HG03095 (cell line): ENCODE data around the gene RBM47.
A peak's percentile ranks its signal among the peaks of the same experiment; 100 is the strongest.

Experiments
- ATAC-seq: cut with Tn5 transposase; IDR thresholded peaks from one replicate; pipeline ENCODE4 v1.9.1; 2021; ENCODE audit warnings: moderate library complexity; ENCODE audit not compliant: unreplicated experiment

The RBM47 gene

DNA sequence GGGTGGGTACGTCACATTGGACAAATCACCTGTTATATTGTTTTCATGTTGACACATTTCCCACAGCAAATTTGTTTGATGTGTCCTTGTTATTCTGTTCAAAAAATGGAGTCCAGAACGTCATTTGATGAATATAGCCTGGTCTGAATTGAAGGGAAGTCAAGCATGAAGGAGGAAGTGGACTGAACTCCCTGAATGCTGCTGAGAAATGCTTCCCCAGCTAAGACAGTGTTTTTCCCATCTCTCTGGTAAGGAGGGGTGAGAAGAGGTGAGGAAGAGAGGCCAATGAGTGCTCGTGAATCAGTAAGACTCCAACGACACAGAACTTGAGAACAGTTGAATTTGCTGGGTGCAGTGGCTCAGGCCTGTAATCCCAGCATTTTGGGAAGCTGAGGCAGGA lies 127.4 kb downstream of the RBM47 start:
- no peak for ATAC-seq

DNA sequence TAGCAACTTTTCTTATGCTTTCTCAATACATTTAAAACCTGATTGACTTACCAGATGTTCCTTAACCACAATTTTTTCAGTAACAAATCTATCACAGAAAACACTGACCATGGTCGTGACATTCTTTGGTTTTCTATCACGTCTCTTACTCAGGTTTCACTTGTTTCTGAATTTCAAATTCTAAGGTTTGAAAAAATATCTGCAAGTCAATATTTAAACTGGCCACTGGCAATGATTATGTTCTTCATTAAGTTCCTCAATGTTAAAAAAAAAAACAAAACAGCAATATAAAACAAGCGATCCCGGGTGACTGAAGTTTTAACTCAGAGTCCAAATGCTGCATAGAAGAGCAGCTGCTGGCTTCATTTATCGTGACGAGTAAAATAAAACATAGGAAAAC lies 128.9 kb downstream of the RBM47 start:
- ATAC-seq = no peak

DNA sequence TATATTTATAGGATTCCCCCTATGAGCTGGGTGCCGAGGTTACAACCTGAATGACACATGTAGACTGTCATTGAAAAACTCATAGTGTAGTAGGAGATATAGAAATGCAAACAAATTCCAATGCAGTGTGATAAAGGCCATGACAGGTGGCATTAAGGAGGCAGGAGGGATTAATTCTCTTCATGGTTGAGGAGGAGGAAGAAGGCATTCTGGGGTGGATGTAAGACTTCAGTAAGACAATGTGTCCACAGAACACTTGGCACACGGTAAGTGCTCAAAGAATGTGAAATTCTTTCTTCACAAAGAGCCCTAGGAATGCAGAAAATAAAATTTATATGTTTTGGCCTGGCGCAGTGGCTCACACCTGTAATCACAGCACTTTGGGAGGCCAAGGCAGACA lies 136.5 kb downstream of the RBM47 start:
- ATAC-seq = no peak

DNA sequence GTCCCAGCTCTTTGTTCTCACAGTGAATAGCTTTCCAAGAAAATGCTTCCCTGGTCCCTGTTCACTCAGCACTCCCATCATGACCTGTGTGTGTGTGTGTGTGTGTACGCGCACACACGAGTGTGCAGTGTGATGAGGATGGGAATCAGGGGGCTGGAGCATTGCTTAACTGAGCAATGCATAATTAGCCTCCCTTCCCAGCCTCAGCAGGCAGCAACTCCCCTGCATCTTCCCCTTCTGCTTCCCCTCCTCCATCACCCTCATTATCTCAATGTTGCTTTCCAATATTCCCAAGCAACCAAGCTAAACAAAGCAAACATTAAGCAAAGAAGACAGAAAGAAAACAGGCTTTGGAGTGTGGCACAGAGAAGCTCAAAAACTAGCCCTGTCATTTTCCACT lies 137.0 kb downstream of the RBM47 start:
- ATAC-seq = no peak

DNA sequence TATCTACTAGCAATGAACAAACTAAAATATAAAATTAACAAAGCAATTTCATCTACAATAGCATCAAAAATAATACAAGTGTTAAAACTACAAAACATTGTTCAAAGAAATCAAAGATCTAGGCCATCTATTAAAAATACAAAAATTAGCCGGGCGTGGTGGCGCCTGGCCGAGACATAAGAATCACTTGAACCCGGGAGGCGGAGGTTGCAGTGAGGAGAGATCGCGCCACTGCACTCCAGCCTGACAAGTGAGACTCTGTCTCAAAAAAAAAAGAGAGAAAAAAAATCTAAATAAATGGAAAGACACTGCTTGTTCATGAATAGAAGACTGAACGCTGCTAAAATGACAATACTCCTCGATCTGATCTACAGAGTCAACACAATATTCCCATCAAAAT lies 139.2 kb downstream of the RBM47 start:
- no peak for ATAC-seq

- no peak for ATAC-seq
Measured at GRCh38 chr4:40489961-40490360, 139.7 kb downstream of the RBM47 start.

DNA sequence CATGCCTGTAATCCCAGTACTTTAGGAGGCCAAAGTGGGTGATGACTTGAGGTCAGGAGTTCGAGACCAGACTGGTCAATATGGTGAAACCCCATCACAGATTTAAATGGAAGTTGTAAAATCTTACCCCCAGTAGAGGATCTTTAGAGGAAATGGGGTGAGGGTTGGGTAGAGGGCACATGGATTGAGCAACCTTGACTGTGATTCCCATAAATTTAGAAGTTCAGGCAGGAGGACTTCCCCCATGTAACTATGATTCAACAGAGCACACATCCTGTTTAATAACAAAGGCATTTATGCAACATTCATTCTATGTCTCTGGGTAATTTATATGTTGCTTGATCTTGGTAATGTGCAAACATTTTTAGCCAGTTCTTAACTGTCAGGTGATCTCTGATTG lies 143.1 kb downstream of the RBM47 start:
- no peak for ATAC-seq

- ATAC-seq = no peak
Measured at GRCh38 chr4:40484346-40485090, 145.1 kb downstream of the RBM47 start.

- no peak for ATAC-seq
Measured at GRCh38 chr4:40482985-40483647, 146.5 kb downstream of the RBM47 start.

GRCh38 chr4:40481977-40482376 lies 147.7 kb downstream of the RBM47 start:
- no peak for ATAC-seq

GRCh38 chr4:40480291-40480690 lies 149.4 kb downstream of the RBM47 start:
- no peak for ATAC-seq

DNA sequence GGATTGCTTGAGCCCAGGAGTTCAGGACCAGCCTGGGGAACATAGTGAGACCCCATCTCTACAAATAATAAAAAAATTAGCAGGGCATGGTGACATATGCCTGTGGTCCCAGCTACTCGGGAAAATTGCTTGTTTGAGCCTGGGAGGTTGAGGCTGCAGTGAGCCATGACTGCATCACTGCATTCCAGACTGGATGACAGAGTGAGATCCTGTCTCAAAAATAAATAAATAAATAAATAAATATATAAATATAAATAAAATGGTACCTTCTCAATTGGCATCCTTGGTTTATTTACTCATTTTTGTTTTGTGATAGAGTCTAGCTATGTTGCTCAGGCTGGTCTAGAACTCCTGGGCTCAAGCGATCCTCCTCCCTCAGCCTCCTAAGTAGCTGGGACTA lies 150.3 kb downstream of the RBM47 start:
- no peak for ATAC-seq

DNA sequence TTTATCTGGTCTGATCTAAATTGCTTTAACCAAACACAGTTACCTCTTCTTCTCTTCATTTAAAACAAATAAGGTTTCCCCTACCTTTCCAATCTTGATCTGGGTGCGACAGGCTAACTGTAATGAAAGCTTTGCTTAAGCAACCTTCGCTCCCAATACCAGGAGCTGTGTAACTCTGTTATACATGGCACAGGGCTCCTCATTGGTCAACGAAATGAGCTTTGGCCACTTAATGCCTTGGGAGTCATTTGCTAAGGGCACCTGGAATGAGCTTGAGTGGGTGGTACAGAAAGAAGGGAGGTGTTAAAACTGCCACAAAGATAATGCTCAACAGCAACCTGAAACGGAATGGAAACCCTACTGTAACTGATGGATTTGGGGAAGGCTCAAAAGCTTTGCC lies 154.1 kb downstream of the RBM47 start:
- ATAC-seq = no peak

DNA sequence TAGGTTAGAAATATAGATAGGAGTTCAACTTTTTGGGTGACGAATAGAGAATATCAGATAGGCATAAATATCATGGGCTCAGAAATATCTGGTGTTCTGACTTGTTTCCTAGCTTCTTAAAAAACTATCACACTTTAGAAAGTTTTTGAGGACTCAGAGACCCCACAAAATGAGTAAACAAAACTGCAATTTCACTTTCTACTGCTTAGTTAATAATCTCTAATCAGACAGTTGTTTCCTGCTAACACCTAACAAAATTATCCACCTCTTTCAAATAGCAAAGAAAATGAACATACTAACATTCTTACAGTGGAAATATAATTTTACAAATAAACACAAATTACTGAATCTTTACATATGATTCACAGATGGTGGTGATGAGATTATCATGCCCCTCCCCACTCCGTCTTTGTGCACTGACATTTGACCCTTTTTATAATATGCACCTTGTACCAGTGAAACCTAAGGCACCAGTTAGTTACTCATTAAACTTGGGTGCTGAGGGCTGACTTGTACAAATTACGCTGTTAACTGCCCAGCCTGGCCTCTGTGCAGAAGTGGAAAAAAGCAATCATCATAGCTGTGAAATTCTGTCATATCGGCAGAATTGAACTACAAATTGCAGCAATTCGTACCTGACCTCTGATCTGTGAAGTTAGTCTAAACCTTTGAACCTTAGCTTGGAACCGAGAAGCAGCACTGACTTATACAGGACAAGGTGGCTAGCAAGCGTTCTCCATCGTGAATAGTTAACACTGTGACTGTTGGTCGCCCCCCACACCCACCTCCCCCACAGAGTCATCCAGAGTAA lies 155.9 kb downstream of the RBM47 start:
- ATAC-seq = no peak

GRCh38 chr4:40471923-40472322 lies 157.7 kb downstream of the RBM47 start:
- no peak for ATAC-seq

DNA sequence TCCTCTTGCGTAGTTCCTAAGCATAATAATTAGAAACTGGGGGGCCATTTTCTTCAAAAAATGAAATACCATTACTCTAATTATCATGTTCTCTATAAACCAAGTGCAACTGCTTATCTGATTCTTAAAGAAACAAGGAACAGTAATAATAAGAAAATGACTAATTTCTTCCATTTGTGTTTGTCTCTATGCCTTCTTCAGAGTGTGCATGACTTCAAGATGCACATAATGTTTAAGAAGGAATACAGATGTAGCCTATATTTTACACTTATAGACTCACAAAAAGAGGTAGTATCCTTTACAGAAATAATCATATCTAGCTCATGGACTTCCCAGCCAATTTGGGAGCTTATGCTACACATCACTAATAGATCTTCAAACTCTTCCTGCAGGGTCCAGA lies 162.9 kb downstream of the RBM47 start:
- no peak for ATAC-seq

DNA sequence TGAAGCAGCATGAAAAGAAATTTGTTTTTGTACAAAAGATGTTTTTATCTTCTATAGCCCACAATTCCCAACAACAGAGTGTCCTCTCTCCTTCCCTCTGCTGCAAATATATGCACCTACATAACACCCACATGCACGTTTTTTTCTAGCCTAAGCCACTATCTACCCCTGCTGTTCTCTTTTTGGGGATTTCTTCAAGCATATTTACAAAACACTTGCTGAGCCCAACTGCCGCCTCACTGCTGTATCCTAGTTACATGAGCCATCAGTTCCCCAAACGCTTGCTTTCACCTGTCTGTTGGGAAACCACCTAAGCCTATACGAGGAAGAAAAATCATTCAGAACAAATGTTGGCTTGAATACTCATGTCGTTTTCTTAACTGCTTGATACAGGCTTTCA lies 167.3 kb downstream of the RBM47 start:
- ATAC-seq = peak; percentile 76

GRCh38 chr4:40461879-40462278 lies 167.8 kb downstream of the RBM47 start:
- no peak for ATAC-seq

- ATAC-seq = no peak
Measured at GRCh38 chr4:40461062-40461461, 168.6 kb downstream of the RBM47 start.

GRCh38 chr4:40458683-40459082 lies 171.0 kb downstream of the RBM47 start:
- no peak for ATAC-seq

DNA sequence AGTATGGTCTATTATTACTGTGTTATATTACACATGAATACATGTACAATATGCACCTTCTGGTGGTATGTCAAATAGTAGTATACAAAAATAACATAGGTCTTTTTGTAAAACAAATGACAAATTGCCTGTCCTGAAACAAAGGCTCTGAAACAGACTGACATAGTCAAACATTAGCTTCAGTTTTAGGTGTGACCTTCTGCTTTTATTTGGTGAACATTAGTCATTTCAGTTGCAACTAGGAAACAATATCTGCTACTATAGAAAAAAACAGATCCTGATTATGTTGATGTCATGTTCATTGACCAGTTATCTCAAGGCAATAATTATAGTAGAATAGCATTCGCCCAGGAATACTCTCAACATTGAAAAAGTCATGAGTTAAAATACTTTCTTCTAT lies 171.6 kb downstream of the RBM47 start:
- no peak for ATAC-seq

DNA sequence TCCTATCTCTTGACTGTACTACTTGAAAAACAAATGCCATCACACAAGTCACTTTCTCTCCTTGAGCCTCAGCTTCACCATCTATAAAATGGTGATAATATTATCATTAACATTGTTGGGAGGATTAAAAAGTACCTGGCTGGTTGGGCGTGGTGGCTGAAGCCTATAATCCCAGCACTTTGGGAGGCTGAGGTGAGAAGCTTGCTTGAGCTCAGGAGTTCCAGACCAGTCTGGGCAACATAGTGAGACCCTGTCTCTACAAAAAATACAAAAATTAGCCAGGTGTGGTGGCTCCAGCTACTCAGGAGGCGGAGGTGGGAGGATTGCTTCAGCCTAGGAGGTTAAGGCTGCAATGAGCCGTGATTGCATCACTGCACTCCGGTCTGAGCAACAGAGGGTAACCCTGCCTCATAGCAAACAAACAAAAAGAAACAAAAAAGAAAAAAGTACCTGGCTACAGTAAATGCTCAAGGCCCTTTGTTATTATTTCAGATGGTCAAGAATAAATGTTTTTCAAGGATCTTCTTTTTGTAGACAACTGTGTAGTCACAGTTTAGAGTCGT lies 174.2 kb downstream of the RBM47 start:
- ATAC-seq = no peak
